ENCODE data around the gene TNRC6B. TPM values are rescaled to one million over a fixed set of nuclear protein-coding genes. Genes with fewer than 3 reads are reported as not detected.

The TNRC6B gene
- total and polyA plus RNA-seq, 2 of the 13 experiments (the other 11 are each of a cell fraction or from before 2014, with no cell fraction given): 8.9 to 13.2 TPM

GRCh38 chr22:40330615-40331014, 152.9 kb downstream of the TNRC6B start:
- H3K27ac ChIP-seq (ENCODE audit: extremely low read length, insufficient read depth, low read length): no peak overlapping the region
- 97% methylated on average over 10 of the region's 10 CpGs for WGBS (ENCODE audit: low lambda C conversion rate)
- no TSS peak for BruUV-seq (replicated peaks)
- H3K9ac ChIP-seq (ENCODE audit: insufficient read depth, low read depth, low read length): no peak overlapping the region
- intact Hi-C loops (cut with micrococcal nuclease; ENCODE audit: unreplicated experiment) (no loop called here), in situ Hi-C loops (cut with HindIII; ENCODE audit: extremely low pct_ligation_motif_present, low pct_unique_long_range_greater_than_20kb) (no loop called here)
- H3K4me2 ChIP-seq (ENCODE audit: low read depth, low read length): no peak overlapping the region
- no peak for ATAC-seq
- H3K4me3 ChIP-seq (replicated peaks in 1 of 3; ENCODE audit: insufficient read depth in 1 of 3, low read depth in 2 of 3, low read length in 3 of 3): no peak overlapping the region
- no peaks in the 10 kb centered on the region for H3K9me3 ChIP-seq (ENCODE audit: low read length)
- H3K4me1 ChIP-seq (ENCODE audit: insufficient read depth, low read length): no peaks in the 10 kb centered on the region
- no peak for DNase-seq (ENCODE audit: low spot score)
- ChIA-PET CTCF (ENCODE audit: low intra/inter-chr PET ratio, low total read pairs) (no interaction called here), POLR2A (no interaction called here)
- H2AFZ ChIP-seq (ENCODE audit: low read length): no peak overlapping the region
- TF ChIP-seq SP1 (IDR thresholded peaks at IDR 0.05) (no peak), SP1 (CRISPR knock-in tag; IDR thresholded peaks at IDR 0.05) (no peak), SOX5 (CRISPR knock-in tag; IDR thresholded peaks at IDR 0.05; ENCODE audit: borderline replicate concordance) (no peak), ZNF20 (CRISPR knock-in tag; IDR thresholded peaks at IDR 0.05) (no peak), ARID5B (CRISPR knock-in tag; IDR thresholded peaks at IDR 0.05) (no peak), LRRFIP1 (CRISPR knock-in tag; conservative IDR thresholded peaks at IDR 0.05) (no peak)
- FAIRE-seq: no peak
- H3K79me2 ChIP-seq (ENCODE audit: insufficient read depth, low read length): no peaks in the 10 kb centered on the region
- H3K36me3 ChIP-seq (replicated peaks in 1 of 2; ENCODE audit: control insufficient read depth in 1 of 2, insufficient read depth in 2 of 2, low read length in 2 of 2): peaks cover 0 to 1% of the 10 kb centered on the region in 2 experiments; a peak in 1 of 5 replicates
- no peaks in the 10 kb centered on the region; the same call in 1 of the 2 replicates for H4K20me1 ChIP-seq (ENCODE audit: insufficient read depth, low read length)
- H3K27me3 ChIP-seq (ENCODE audit: control insufficient read depth in 1 of 2, insufficient read depth in 2 of 2, low read length in 2 of 2): no peaks in the 10 kb centered on the region
